Psoas muscle (tissue), 8 donors: Measurements from ENCODE around the gene MT3. TPM values are rescaled to one million over a fixed set of nuclear protein-coding genes. Genes with fewer than 3 reads are reported as not detected.

ENCODE experiments used
- ATAC-seq, 4 donors: fragments of 200-7000 bp; cut with Tn5 transposase; one replicate each; pipeline ENCODE4 v1.9.1; 2020; ENCODE audit warnings: moderate library complexity in 3 of 4, mild to moderate bottlenecking in 2 of 4
- DNase-seq, 2 donors: peaks; one replicate each; pipeline ENCODE4 v3.0.0-alpha.2; 2020
- H3K27ac ChIP-seq: fragments of 200-600 bp; one replicate; pipeline ENCODE4 v1.8.0; 2022
- H3K27me3 ChIP-seq, 3 donors: fragments of 200-600 bp in 1 of 3; one replicate each; pipeline versions ENCODE4 v1.6.1 to v1.8.0; 2013 to 2022; ENCODE audit warnings: low read length in 2 of 3, mild to moderate bottlenecking in 2 of 3, moderate library complexity in 1 of 3; ENCODE audit not compliant: insufficient read depth in 3 of 3
- H3K36me3 ChIP-seq, 2 donors: fragments of 200-600 bp in 1 of 2; one replicate each; pipeline versions ENCODE4 v1.6.1 to v1.8.0; 2013 to 2022; ENCODE audit warnings: low read depth in 1 of 2, mild to moderate bottlenecking in 1 of 2, moderate library complexity in 1 of 2; ENCODE audit not compliant: insufficient read depth in 1 of 2
- H3K4me1 ChIP-seq: fragments of 200-600 bp; one replicate; pipeline ENCODE4 v1.8.0; 2022
- H3K4me3 ChIP-seq: fragments of 200-600 bp; one replicate; pipeline ENCODE4 v1.8.0; 2022; ENCODE audit warnings: mild to moderate bottlenecking
- H3K9me3 ChIP-seq: fragments of 200-600 bp; one replicate; pipeline ENCODE4 v1.8.0; 2022
- WGBS, 3 donors: extraction: QIAGEN DNeasy Blood & Tissue Kit; methylation state at CpG; one replicate each; pipeline versions ENCODE4 v1.1.6 to v1.1.7; 2013; 5-methylcytosine and 5-hydroxymethylcytosine counted together
- intact Hi-C, 2 donors: fragments of 100-400 bp; cut with DNase I; formaldehyde crosslinking; loops; one replicate each; pipeline versions ENCODE4 v1.11.0 to v1.14.2; 2022
- polyA plus RNA-seq, 3 donors: library from polyadenylated mRNA; stranded (reverse); fragments of 200-250 nt; gene quantifications; one replicate each; pipeline ENCODE4 v1.2.3, GENCODE V29; 2013
- total RNA-seq, 4 donors: library from RNA; stranded (reverse); fragmentation: NEBNext Ultra II Directional in 2 of 4; extraction: Animal tissue kit (Norgen Biotek cat#: 25700) in 2 of 4; gene quantifications; one replicate each; pipeline versions ENCODE4 v1.2.1 to v1.2.4, GENCODE V29; 2021 to 2023
- TF ChIP-seq, protein P1 (sequence below): fragments of 200-600 bp; IDR thresholded peaks from one replicate; pipeline ENCODE4 v1.8.0; 2022; ENCODE audit warnings: antibody characterized with exemption
- donor health status: healthy with polysubstance abuse.
- donor health status: DM: no; HTN: no; CAD: no; lungs with moderate emphysema.
- donor health status: Bipolar disorder and iron deficiency.
- donor health status: healthy.
- donor health status: DM: yes; HTN: yes; CAD: no.
- donor health status: DM: no; HTN: no; CAD: no.
- donor health status: DM: no; HTN: no; CAD: no.
- donor health status: DM: yes; HTN: yes; CAD: no.

MT3 gene
- total and polyA plus RNA-seq, 7 donors: 0.57 to 10.5 (median 4.2) TPM; not detected in 1

DNA sequence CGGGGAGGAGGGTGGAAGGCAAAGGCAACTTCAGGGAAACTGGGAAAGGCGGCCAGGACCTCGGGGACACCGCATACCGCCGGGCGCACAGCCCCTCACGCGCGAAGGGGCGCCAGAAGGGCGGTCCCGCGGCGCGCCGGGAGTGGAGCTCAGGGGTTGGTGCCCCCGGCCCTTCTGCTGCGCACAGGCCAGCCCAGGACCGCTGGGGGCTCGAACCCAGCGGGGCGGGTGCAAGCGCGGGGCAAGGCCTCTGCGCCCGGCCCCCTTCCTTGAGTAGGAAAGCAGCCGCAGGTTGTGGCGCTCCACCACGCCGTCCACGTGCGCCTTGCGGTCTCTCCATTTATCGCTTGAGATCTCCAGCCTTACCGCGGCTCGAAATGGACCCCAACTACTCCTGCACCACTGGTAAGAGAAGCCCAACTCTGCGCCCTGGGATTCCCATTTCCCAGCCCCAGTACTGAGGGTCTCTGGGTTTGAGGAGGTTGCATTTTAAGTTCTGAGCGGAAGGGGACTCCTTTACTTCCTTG lies 46.2 kb downstream of the MT3 start:
- TF ChIP-seq, protein P1, sequence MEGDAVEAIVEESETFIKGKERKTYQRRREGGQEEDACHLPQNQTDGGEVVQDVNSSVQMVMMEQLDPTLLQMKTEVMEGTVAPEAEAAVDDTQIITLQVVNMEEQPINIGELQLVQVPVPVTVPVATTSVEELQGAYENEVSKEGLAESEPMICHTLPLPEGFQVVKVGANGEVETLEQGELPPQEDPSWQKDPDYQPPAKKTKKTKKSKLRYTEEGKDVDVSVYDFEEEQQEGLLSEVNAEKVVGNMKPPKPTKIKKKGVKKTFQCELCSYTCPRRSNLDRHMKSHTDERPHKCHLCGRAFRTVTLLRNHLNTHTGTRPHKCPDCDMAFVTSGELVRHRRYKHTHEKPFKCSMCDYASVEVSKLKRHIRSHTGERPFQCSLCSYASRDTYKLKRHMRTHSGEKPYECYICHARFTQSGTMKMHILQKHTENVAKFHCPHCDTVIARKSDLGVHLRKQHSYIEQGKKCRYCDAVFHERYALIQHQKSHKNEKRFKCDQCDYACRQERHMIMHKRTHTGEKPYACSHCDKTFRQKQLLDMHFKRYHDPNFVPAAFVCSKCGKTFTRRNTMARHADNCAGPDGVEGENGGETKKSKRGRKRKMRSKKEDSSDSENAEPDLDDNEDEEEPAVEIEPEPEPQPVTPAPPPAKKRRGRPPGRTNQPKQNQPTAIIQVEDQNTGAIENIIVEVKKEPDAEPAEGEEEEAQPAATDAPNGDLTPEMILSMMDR: no peak
- DNase-seq (no peak), ATAC-seq (no peak)
- 54 to 56% (median 55%) methylated on average over 38 to 40 of the region's 40 CpGs for WGBS, 3 donors
- Histone ChIP-seq H3K27me3 (peaks cover 0 to 2% (median 0%) of the 10 kb centered on the region in 3 donors), H3K4me1 (peaks cover 5% of the 10 kb centered on the region), H3K36me3 (no peaks in the 10 kb centered on the region), H3K9me3 (no peaks in the 10 kb centered on the region), H3K4me3 (peak overlapping the region; percentile 4), H3K27ac (no peak overlapping the region)
- intact Hi-C loops: loop anchor here in 1 of 2 donors (5.0 kb wide), 1 partner anchor 33 kb away; no protein-coding TSS in a partner anchor

DNA sequence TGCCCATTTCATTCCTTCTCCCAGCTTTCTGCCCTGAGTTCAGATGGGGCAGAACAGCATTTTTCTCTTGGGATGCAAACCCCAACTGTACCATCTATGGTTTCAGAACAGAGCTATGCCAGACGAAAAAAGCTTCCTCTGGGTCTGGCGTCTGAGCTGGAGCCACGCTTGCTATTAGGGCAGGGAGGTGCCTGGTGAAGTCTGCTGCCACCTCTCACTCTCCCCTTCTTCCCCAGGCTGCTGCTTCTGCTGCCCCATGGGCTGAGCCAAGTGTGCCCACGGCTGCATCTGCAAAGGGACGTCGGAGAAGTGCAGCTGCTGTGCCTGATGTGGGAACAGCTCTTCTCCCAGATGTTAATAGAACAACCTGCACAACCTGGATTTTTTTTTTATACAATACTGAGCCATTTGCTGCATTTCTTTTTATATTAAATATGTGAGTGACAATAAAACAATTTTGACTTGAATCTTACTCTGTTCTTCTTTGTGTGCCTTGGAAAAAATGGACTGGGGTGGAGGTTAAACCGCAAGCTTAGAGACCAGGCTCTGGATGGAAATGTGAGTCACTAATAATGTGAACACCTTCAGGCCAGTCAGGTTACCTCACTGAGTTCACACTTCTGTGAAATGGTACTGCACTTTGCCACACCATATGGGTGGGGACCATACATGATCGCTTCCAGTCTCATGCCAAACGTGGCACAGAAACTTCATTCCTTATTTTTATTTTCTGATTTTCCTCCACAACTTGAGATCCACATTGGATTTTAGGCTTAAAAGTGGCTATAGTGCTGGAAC lies 47.5 kb downstream of the MT3 start:
- no peak overlapping the region for H3K27ac ChIP-seq
- H3K4me3 ChIP-seq: no peak overlapping the region
- H3K9me3 ChIP-seq: no peaks in the 10 kb centered on the region
- 72 to 82% (median 76%) methylated on average over 9 of the region's 9 CpGs for WGBS, 3 donors
- ATAC-seq (no peak), DNase-seq (no peak)
- intact Hi-C loops: loop anchor here in 1 of 2 donors (5.0 kb wide), 1 partner anchor 35 kb away; no protein-coding TSS in a partner anchor
- TF ChIP-seq, protein P1: no peak
- H3K27me3 ChIP-seq: peaks cover 0 to 2% (median 0%) of the 10 kb centered on the region in 3 donors
- H3K36me3 ChIP-seq: no peaks in the 10 kb centered on the region
- H3K4me1 ChIP-seq: peaks cover 5% of the 10 kb centered on the region

DNA sequence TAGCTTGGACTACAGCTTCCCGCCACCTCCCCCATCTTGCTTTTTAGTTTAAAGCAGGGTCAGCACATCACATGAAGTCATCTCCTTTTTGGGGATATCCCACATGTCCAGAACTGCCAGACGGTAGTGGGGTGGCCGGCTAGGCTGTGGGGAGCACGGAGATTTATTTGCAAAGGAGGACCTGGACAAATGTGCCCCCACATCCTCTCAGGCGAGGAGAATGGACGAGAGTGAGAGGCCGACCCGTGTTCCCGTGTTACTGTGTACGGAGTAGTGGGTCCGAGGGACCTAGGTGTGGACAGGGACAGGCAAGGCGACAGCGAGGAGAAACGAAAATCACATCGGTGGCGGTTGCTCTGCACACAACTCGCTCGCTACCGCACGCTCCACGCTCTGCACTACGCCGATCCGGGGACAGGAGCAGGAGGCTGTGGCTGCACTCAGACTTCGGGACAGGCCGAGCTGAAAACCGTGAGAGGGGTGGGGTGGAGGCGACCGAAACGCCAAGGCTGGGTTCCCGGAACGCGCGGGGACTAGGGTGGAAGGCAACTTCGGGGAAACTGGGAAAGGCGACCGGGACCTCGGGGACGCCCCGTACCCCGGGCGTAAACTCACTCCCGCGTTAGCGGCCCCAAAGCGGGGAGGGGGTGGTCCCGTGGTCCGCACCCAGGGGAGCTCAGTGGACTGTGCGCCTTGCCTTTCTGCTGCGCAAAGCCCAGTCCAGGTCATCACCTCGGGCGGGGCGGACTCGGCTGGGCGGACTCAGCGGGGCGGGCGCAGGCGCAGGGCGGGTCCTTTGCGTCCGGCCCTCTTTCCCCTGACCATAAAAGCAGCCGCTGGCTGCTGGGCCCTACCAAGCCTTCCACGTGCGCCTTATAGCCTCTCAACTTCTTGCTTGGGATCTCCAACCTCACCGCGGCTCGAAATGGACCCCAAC lies 48.8 kb downstream of the MT3 start, which contains the start of gene MT1A:
Gene MT1A, plus strand, starts transcription at position 853 of the 937 bp plus-strand sequence. Its CDS starts 73 bp downstream, at position 926.
- intact Hi-C loops: loop anchor here in 1 of 2 donors (5.0 kb wide), 1 partner anchor 36 kb away; no protein-coding TSS in a partner anchor
- H3K4me3 ChIP-seq: peak within 1 kb of the TSS; percentile 69
- ATAC-seq (peak; percentile 87 to 91 (median 88)), DNase-seq (peak; percentile 87 to 89)
- H3K4me1 ChIP-seq: peaks cover 5% of the 10 kb centered on the region
- TF ChIP-seq, protein P1: no peak
- no peaks in the 10 kb centered on the region for H3K36me3 ChIP-seq
- peaks cover 0 to 2% (median 0%) of the 10 kb centered on the region in 3 donors for H3K27me3 ChIP-seq
- WGBS, 3 donors: 10 to 16% (median 14%) methylated on average over 67 to 68 of the region's 68 CpGs
- peak within 1 kb of the TSS; percentile 65 for H3K27ac ChIP-seq
- H3K9me3 ChIP-seq: no peaks in the 10 kb centered on the region

DNA sequence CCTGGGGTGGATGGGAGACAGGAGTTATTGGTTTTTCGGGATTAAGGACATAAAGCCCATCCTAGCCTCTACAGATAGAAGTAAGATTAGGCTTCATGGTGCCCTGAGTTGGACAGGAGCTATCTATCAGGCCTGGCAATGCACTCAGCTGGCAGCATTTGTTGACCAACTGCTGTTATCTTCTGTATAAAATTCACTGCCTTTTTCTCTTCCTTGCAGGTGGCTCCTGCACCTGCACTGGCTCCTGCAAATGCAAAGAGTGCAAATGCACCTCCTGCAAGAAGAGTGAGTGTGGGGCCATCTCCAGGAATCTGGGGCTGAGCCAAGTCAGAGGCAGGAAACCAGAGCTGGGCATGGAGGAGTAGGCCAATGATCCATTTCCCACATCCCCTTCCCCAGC lies 49.7 kb downstream of the MT3 start:
- intact Hi-C loops: loop anchor here in 1 of 2 donors (5.0 kb wide), 1 partner anchor 37 kb away; no protein-coding TSS in a partner anchor
- DNase-seq (no peak), ATAC-seq (no peak)
- H3K27ac ChIP-seq: no peak overlapping the region
- peaks cover 10% of the 10 kb centered on the region for H3K4me1 ChIP-seq
- TF ChIP-seq, protein P1: no peak
- 52 to 71% (median 54%) methylated on average over 1 of the region's 1 CpG for WGBS, 3 donors
- no peaks in the 10 kb centered on the region for H3K36me3 ChIP-seq
- peaks cover 0 to 2% (median 0%) of the 10 kb centered on the region in 3 donors for H3K27me3 ChIP-seq
- no peak overlapping the region for H3K4me3 ChIP-seq
- H3K9me3 ChIP-seq: no peaks in the 10 kb centered on the region
